ENCODE results near the gene C2orf69.

Gene C2orf69

GRCh38 chr2:199916980-199917379 lies 5.9 kb downstream of the C2orf69 start:
- no peak for DNase-seq

GRCh38 chr2:199922856-199923255 lies 11.8 kb downstream of the C2orf69 start:
- DNase-seq = no peak

GRCh38 chr2:199923924-199924323 lies 12.8 kb downstream of the C2orf69 start:
- DNase-seq = no peak

- no peak for DNase-seq
These were observed 15.7 kb downstream of the C2orf69 start for GRCh38 chr2:199926806-199927205.

GRCh38 chr2:199928226-199928625 lies 17.1 kb downstream of the C2orf69 start:
- DNase-seq = no peak

- no peak for DNase-seq
These were observed 17.5 kb downstream of the C2orf69 start for GRCh38 chr2:199928626-199929025.

GRCh38 chr2:199929262-199929661 lies 18.2 kb downstream of the C2orf69 start:
- no peak for DNase-seq

GRCh38 chr2:199932312-199932855 lies 21.3 kb downstream of the C2orf69 start:
- no peak for DNase-seq

- DNase-seq = no peak
These were observed 22.4 kb downstream of the C2orf69 start for GRCh38 chr2:199933466-199933865.

- no peak for DNase-seq
These were observed 25.5 kb downstream of the C2orf69 start for GRCh38 chr2:199936554-199936953.

- no peak for DNase-seq
These were observed 29.3 kb downstream of the C2orf69 start for GRCh38 chr2:199940373-199940772.

GRCh38 chr2:199943373-199943772 lies 32.3 kb downstream of the C2orf69 start:
- no peak for DNase-seq

GRCh38 chr2:199946196-199946595 lies 35.1 kb downstream of the C2orf69 start:
- DNase-seq = no peak

- DNase-seq = no peak
These were observed 35.7 kb downstream of the C2orf69 start for GRCh38 chr2:199946836-199947235.

- no peak for DNase-seq
These were observed 39.3 kb downstream of the C2orf69 start for GRCh38 chr2:199950396-199950795.

GRCh38 chr2:199951023-199951422 lies 39.9 kb downstream of the C2orf69 start:
- DNase-seq = no peak

GRCh38 chr2:199955007-199955338 lies 43.9 kb downstream of the C2orf69 start:
- no peak for DNase-seq

GRCh38 chr2:199955339-199956061 lies 44.4 kb downstream of the C2orf69 start, which contains the start of the genes MAIP1 and TYW5:
TSS of gene MAIP1 (plus strand) at chr2:199955582. CDS start at chr2:199955799, 217 bp downstream.
TSS of gene TYW5 (minus strand) at chr2:199955491. CDS start at chr2:199955470, 21 bp downstream.
- peak; percentile 63 to 68 for DNase-seq

GRCh38 chr2:199956062-199956380 lies 44.9 kb downstream of the C2orf69 start:
- DNase-seq = no peak

- DNase-seq = no peak
These were observed 46.9 kb downstream of the C2orf69 start for GRCh38 chr2:199958014-199958413.

- no peak for DNase-seq
These were observed 51.1 kb downstream of the C2orf69 start for GRCh38 chr2:199962203-199962602.

GRCh38 chr2:199966405-199966804 lies 55.3 kb downstream of the C2orf69 start:
- DNase-seq = no peak

- DNase-seq = no peak
These were observed 55.9 kb downstream of the C2orf69 start for GRCh38 chr2:199966976-199967375.

- DNase-seq = no peak
These were observed 57.0 kb downstream of the C2orf69 start for GRCh38 chr2:199968126-199968525.

GRCh38 chr2:199972088-199972626 lies 61.1 kb downstream of the C2orf69 start:
- DNase-seq = no peak
